ENCODE measurements around the gene PHAF1. TPM values are rescaled to one million over a fixed set of nuclear protein-coding genes. Genes with fewer than 3 reads are reported as not detected.

Gene PHAF1
- total RNA-seq, 1 experiment from 2014 or later, result 24.3 TPM

- no peak for DNase-seq (ENCODE audit: low read depth)
Measured at GRCh38 chr16:67163164-67163998, 53.6 kb downstream of the PHAF1 start.

GRCh38 chr16:67163999-67164558 lies 54.3 kb downstream of the PHAF1 start:
- DNase-seq (ENCODE audit: low read depth), result no peak

DNA sequence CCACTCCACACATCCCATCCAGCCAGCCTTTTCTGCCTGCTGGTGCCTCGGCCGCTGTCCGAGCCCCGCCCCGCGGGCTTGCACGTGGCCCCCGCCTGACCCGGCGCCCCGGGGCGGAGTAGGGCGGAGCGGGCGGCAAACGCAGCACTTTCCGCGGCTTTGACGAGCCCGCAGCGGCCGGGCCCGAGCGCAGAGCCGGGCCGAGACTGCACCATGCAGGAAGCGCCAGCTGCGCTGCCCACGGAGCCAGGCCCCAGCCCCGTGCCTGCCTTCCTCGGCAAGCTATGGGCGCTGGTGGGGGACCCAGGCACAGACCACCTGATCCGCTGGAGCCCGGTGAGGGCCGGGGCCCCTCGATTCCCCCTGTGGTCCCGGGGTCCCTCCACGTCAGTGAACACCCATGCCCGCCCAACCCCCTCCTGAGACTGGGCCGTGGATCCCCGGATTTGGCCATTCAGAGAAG lies 54.9 kb downstream of the PHAF1 start, which contains the start of gene HSF4:
HSF4 (plus strand) TSS at position 147 of the 463 bp plus-strand sequence; CDS start at position 214, 67 bp downstream.
- no peak for DNase-seq (ENCODE audit: low read depth)

DNA sequence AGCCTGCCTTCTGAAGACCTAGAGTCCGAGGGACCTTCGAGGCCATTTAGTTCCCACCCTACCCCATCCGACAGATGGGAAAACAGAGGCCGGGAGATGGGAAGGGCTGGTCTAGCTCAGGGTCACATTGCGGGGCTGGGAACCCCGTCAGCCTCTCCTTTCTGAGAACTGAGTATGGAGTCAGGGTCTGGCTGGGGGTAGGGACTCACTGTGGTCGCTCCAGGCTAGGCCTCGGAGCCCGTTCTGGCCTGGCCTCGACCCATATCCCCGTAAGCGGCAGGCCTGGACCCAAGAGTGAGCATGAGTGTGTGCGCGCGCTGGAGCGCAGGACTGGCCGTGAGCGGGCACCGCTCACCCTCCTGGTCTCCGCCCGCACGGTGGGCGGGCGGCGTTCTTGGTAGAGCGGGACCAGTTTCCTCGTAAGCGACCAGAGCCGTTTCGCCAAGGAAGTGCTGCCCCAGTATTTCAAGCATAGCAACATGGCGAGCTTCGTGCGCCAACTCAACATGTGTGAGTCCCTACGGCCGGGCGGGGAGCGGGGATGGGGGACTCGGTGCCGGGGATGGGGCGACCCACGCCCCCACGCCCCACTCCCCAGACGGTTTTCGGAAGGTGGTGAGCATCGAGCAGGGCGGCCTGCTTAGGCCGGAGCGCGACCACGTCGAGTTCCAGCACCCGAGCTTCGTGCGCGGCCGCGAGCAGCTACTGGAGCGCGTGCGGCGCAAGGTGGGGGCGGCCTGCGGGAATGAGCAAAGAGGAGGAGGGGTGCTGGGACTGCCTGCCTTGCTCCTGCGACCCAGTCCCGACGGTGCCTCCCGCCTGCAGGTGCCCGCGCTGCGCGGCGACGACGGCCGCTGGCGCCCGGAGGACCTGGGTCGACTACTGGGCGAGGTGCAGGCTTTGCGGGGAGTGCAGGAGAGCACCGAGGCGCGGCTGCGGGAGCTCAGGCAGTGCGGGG lies 55.7 kb downstream of the PHAF1 start:
- DNase-seq (ENCODE audit: low read depth), result no peak

GRCh38 chr16:67166110-67166547 lies 56.4 kb downstream of the PHAF1 start:
- DNase-seq (ENCODE audit: low read depth), result no peak

GRCh38 chr16:67166598-67167168 lies 56.9 kb downstream of the PHAF1 start:
- no peak for DNase-seq (ENCODE audit: low read depth)

DNA sequence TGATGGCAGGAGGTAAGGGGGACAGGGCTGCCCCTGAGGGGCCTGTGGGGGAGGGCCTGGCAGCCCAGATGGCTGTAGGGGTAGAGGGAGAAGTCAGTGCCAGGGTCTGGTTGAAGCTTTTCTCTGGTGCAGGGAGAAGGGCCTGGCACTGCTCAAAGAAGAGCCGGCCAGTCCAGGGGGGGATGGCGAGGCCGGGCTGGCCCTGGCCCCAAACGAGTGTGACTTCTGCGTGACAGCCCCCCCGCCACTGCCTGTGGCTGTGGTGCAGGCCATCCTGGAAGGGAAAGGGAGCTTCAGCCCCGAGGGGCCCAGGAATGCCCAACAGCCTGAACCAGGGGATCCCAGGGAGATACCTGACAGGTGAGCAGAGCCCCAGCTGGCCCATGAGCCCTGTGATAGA lies 57.8 kb downstream of the PHAF1 start:
- DNase-seq (ENCODE audit: low read depth), result no peak

DNA sequence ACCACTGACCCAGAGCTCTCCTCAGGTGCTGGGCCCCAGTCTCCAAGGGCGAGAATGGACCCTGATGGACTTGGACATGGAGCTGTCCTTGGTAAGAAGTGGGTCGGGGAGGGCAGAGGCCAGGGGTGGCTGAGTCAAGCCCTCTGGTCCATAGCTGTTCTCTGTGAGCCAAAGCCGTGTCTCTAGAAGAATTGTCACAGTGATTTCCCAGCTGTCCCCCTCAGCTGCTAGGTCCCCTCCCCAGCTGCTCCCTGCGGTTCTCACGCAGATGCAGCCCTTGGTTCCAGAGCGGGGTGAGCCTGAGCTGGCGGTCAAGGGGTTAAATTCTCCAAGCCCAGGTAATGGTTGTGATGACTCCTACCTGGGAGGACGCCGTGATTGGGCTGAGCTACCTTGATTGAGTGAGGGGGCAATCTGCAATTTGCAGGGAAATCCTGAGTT lies 59.3 kb downstream of the PHAF1 start:
- no peak for DNase-seq (ENCODE audit: low read depth)

DNA sequence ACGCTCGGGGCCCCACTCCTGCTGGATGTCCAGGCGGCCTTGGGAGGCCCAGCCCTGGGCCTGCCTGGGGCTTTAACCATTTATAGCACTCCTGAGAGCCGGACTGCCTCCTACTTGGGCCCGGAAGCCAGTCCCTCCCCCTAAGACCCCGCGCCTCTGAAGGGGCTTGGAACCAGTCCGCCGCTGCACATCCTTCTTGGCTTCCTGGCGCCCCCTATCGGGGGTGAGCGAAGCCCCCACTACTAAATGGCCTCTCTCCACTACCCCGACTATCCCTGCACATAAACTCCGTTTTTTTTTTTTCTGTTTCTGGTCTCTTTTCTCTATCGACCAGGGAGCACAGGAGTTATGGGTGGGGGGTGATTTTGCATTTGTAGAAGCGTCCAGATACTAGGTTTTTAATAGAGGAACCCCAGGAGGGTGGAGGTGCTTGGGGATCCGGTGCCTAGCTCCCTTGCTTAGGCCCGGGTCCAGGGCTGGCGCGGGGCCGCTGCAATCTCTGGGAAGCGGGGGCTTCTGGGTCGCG lies 60.0 kb downstream of the PHAF1 start:
- DNase-seq (ENCODE audit: low read depth), result no peak

DNA sequence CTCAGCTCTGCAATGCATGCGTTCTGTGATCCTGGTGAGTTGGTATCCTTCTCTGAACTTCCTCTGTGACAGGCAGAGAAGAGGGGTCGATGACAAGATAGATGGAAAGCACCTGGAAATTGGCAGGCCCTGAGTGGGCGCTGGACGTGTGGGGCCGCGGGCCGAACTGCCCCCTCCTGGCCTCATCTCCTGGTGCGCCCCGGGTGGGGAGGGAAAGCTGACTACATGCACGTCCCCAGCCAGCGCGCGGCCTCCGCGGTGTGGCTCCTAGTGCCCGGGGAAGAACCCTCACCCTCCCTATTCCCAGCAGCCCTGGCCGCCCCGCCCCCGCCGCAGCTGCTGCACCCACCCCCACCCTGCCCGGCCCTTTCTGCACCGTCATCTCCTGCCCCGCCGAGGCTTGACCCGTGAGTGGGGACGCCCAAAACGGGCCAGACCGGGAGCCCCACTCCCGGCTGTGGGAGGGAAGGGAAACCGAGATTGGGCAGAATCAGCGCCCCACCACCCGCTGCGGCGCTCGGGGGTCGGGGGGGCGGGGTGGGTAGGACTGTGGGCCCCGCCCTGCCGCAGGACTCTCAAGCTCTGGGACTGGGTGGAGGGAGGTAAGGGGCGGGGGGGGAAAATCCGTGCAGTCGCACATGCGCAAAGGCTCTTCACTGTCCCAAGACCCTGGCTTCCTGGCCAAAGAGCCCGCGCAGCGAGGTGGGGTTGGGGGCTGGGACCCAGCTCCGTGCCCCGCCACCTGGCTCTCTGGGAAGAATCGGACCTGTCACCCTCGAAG lies 60.6 kb downstream of the PHAF1 start, which contains the start of gene NOL3:
NOL3 (plus strand) TSS at position 371 of the 781 bp plus-strand sequence.
- peak; percentile 93 for DNase-seq (ENCODE audit: low read depth)

DNA sequence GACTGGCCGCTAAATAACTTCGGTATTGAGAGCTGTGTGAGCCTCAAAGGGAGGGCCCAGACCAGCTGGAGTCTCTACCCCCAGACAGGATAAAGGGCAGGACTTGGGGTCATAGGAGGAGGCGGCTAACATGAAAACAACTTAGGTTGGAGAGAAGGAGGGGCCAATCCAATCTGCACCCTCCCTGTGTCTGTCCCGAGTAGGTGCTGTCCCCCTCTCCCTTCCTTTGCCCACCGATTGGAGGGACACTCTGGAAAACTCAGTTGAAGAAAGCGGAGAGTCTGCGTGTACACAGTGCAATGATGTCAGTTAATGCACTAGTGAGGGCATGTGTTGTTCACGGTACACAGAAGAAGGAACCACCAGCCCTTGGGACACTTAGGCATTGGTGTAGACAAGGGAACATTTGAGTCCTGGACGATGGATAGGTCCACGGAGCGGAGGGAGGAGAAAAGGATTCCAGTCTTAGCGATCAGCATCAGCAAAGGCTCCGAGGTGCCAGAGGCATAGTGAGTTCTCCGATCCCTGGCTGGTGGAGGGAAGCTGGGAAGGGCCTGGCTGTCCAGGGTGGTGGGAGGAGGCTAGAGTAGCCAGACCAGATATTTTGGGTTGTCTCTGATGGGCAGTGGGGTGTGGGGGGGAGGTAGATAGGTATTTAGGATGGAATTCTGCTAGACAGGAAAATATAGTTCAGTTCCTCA lies 61.4 kb downstream of the PHAF1 start:
- no peak for DNase-seq (ENCODE audit: low read depth)

GRCh38 chr16:67173323-67173722 lies 63.6 kb downstream of the PHAF1 start:
- no peak for DNase-seq (ENCODE audit: low read depth)

- peak; percentile 93 for DNase-seq (ENCODE audit: low read depth)
Measured at GRCh38 chr16:67173808-67174705, 64.3 kb downstream of the PHAF1 start.

DNA sequence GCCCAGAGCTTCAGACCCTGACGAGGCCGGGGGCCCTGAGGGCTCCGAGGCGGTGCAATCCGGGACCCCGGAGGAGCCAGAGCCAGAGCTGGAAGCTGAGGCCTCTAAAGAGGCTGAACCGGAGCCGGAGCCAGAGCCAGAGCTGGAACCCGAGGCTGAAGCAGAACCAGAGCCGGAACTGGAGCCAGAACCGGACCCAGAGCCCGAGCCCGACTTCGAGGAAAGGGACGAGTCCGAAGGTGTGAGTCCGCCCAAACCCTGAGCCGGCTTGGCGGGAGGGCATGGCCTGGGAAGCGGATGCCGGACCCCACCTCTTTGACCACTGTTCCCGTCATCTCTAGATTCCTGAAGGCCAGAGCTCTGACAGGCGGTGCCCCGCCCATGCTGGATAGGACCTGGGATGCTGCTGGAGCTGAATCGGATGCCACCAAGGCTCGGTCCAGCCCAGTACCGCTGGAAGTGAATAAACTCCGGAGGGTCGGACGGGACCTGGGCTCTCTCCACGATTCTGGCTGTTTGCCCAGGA lies 65.0 kb downstream of the PHAF1 start:
- no peak for DNase-seq (ENCODE audit: low read depth)

DNA sequence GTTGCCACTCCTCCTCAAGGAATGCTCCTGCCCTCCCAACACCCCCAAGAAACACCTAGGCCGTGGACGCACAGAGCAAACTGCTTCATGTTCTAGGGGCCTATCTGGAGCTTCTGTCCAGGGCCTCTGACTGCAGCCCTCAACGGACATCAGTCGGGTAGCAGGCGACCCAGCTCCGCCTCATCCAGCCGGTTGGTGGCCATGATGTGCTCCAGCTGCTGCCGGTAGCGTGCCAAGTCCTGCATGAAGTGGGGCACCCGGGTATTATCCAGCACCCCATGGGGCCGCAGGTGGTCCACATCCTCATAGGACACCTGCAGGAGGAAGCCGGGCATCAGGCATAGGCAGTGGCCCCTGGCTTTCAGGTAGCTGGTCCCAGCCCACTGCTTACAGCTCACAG lies 66.9 kb downstream of the PHAF1 start:
- no peak for DNase-seq (ENCODE audit: low read depth)

DNA sequence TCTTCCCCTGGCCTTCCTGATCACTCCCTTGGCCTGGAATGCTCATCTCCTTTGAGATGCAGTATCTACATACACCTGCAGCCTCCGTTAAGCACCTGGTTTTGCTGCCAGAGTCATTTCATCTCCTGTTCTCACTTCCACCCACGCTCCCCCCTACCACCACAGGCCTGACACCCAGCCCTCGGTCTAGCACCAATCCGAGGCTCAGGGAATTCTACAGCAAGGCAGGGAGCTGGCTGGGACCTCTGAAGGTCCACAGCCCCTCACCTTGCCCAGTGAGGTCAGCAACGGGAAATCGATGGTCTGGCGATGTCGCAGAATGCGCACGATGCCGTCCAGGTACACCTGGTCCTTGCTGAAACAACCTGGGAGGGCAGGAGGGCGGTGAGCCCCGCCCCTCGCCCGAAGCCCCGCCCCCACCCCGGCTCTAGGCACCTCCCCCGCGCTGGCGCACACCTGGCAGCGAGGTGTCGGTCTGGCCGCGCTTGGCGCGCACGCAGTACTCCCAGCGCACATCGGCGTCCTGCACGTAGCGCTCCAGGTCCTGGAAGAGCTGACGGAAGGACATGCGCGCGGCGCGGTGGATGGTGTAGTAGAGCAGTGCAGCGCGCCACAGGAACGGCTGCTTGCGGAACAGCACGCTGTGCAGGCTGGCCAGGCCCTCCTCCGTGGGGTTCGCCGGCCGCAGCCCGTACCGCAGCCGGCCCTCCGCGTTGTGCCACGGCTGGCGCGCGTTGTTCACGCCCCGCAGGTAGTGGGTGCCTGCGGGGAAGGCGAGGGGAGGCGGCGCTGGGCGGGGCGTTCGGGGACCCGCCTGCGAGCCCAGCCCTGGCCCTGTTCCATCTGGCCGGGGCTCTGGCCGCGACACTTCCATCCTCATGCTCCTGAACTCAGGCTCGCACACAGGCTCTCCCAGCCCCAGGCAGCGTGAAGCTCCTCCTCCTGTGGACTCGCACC lies 68.3 kb downstream of the PHAF1 start:
- no peak for DNase-seq (ENCODE audit: low read depth)

All from LHCN-M2 (cell line).